Thyroid gland (tissue), 4 donors: ENCODE measurements around the gene KRT3. TPM values are rescaled to one million over a fixed set of nuclear protein-coding genes. Genes with fewer than 3 reads are reported as not detected.

Source experiments
- DNase-seq, 2 donors: peaks; one replicate each; pipeline ENCODE4 v3.0.0-alpha.2; 2019
- H3K27ac ChIP-seq, 3 donors: fragments of 200-600 bp; sonication (generic); 1 replicate in 2 of 3; 2 replicates in 1 of 3; pipeline ENCODE4 v1.5.1; 2016 to 2019; ENCODE audit warnings: mild to moderate bottlenecking in 1 of 3, moderate library complexity in 1 of 3
- H3K27me3 ChIP-seq: fragments of 200-600 bp; sonication (generic); one replicate; pipeline ENCODE4 v1.5.1; 2019
- H3K36me3 ChIP-seq, 2 donors: fragments of 200-600 bp; sonication (generic); one replicate each; pipeline ENCODE4 v1.5.1; 2016 to 2019
- H3K4me1 ChIP-seq, 2 donors: fragments of 200-600 bp; sonication (generic); one replicate each; pipeline ENCODE4 v1.5.1; 2017 to 2019
- H3K4me3 ChIP-seq, 3 donors: fragments of 200-600 bp; sonication (generic); replicated peaks in 1 of 3; 1 replicate in 2 of 3; 2 replicates in 1 of 3; pipeline ENCODE4 v1.5.1; 2016; ENCODE audit warnings: mild to moderate bottlenecking in 1 of 3
- H3K9me3 ChIP-seq: fragments of 200-600 bp; sonication (generic); one replicate; pipeline ENCODE4 v1.5.1; 2017
- POLR2A ChIP-seq, 2 donors: fragments of 450-650 bp; IDR thresholded peaks; one replicate each; pipeline ENCODE4 v1.6.1; 2017; ENCODE audit warnings: antibody characterized with exemption in 2 of 2, mild to moderate bottlenecking in 2 of 2, moderate library complexity in 1 of 2
- WGBS, 2 donors: methylation state at CpG; one replicate each; pipeline ENCODE4 v1.1.5; 2017; 5-methylcytosine and 5-hydroxymethylcytosine counted together
- intact Hi-C: fragments of 100-400 bp; cut with DNase I; formaldehyde crosslinking; loops from one replicate; pipeline ENCODE4 v1.15.1; 2023
- total RNA-seq, 4 donors: library from RNA; depleted of rRNA; stranded (reverse); fragments of >200 nt; gene quantifications; one replicate each; pipeline ENCODE4 v1.2.3, GENCODE V29; 2016
- TF ChIP-seq, protein P1 (sequence below), 6 experiments: fragments of 200-600 bp in 3 of 6; fragments of 450-650 bp in 3 of 6; sonication (generic) in 3 of 6; IDR thresholded peaks; one replicate each; pipeline ENCODE4 v1.5.1; 2016 to 2019; ENCODE audit warnings: antibody characterized with exemption in 6 of 6, mild to moderate bottlenecking in 2 of 6, inconsistent platforms in 1 of 6, moderate library complexity in 1 of 6

The KRT3 gene
- total RNA-seq, 4 donors from 2014 or later, result not detected

- intact Hi-C loops, result no loop called here
- 84 to 93% methylated on average over 16 of the region's 16 CpGs for WGBS, 2 donors
- H3K9me3 ChIP-seq, result no peaks in the 10 kb centered on the region
- no peak for DNase-seq
- TF ChIP-seq POLR2A (IDR thresholded peaks at IDR 0.05), result no peak
- TF ChIP-seq, protein P1, sequence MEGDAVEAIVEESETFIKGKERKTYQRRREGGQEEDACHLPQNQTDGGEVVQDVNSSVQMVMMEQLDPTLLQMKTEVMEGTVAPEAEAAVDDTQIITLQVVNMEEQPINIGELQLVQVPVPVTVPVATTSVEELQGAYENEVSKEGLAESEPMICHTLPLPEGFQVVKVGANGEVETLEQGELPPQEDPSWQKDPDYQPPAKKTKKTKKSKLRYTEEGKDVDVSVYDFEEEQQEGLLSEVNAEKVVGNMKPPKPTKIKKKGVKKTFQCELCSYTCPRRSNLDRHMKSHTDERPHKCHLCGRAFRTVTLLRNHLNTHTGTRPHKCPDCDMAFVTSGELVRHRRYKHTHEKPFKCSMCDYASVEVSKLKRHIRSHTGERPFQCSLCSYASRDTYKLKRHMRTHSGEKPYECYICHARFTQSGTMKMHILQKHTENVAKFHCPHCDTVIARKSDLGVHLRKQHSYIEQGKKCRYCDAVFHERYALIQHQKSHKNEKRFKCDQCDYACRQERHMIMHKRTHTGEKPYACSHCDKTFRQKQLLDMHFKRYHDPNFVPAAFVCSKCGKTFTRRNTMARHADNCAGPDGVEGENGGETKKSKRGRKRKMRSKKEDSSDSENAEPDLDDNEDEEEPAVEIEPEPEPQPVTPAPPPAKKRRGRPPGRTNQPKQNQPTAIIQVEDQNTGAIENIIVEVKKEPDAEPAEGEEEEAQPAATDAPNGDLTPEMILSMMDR (IDR thresholded peaks at IDR 0.05), result no peak
- no peak overlapping the region for H3K4me3 ChIP-seq
- H3K36me3 ChIP-seq, result no peaks in the 10 kb centered on the region
- no peaks in the 10 kb centered on the region for H3K27me3 ChIP-seq
- H3K4me1 ChIP-seq, result peaks cover 4 to 12% of the 10 kb centered on the region in 2 donors
- no peak overlapping the region for H3K27ac ChIP-seq
These were observed 11.9 kb upstream of the KRT3 start for GRCh38 chr12:52807544-52808470.

- no peak overlapping the region for H3K4me3 ChIP-seq
- no peak for TF ChIP-seq POLR2A (IDR thresholded peaks at IDR 0.05)
- TF ChIP-seq, protein P1 (IDR thresholded peaks at IDR 0.05), result no peak
- no peak overlapping the region for H3K27ac ChIP-seq
- intact Hi-C loops, result no loop called here
- H3K9me3 ChIP-seq, result no peaks in the 10 kb centered on the region
- WGBS, 2 donors, result 76 to 80% methylated on average over 11 of the region's 11 CpGs
- no peak for DNase-seq
- peaks cover 4 to 12% of the 10 kb centered on the region in 2 donors for H3K4me1 ChIP-seq
- no peaks in the 10 kb centered on the region for H3K36me3 ChIP-seq
- H3K27me3 ChIP-seq, result no peaks in the 10 kb centered on the region
These were observed 11.1 kb upstream of the KRT3 start for GRCh38 chr12:52806821-52807543.

- Histone ChIP-seq H3K4me1 (peaks cover 8 to 18% of the 10 kb centered on the region in 2 donors), H3K27ac (no peak overlapping the region), H3K9me3 (no peaks in the 10 kb centered on the region), H3K4me3 (no peak overlapping the region), H3K27me3 (no peaks in the 10 kb centered on the region), H3K36me3 (no peaks in the 10 kb centered on the region)
- DNase-seq, result no peak
- 91 to 93% methylated on average over 3 of the region's 3 CpGs for WGBS, 2 donors
- TF ChIP-seq, protein P1 (IDR thresholded peaks at IDR 0.05), result no peak
- no peak for TF ChIP-seq POLR2A (IDR thresholded peaks at IDR 0.05)
- intact Hi-C loops, result no loop called here
These were observed 10.4 kb upstream of the KRT3 start for GRCh38 chr12:52806169-52806811.

GRCh38 chr12:52805739-52806138 is 9.8 kb upstream of the KRT3 start:
- Histone ChIP-seq H3K27ac (no peak overlapping the region), H3K27me3 (no peaks in the 10 kb centered on the region), H3K9me3 (no peaks in the 10 kb centered on the region), H3K4me3 (no peak overlapping the region), H3K4me1 (peaks cover 11 to 22% of the 10 kb centered on the region in 2 donors), H3K36me3 (no peaks in the 10 kb centered on the region)
- intact Hi-C loops, result no loop called here
- WGBS, 2 donors, result 32 to 39% methylated on average over 3 of the region's 3 CpGs
- DNase-seq, result peak; percentile 68 to 71
- TF ChIP-seq POLR2A (IDR thresholded peaks at IDR 0.05), result no peak
- TF ChIP-seq, protein P1 (IDR thresholded peaks at IDR 0.05), result no peak
